Tracheal epithelial cell (primary cell): ENCODE results near the gene YARS1. TPM values are rescaled to one million over a fixed set of nuclear protein-coding genes. Genes with fewer than 3 reads are reported as not detected.

Experiments
- total RNA-seq: library from RNA; depleted of rRNA; stranded (reverse); fragments of >200 nt; gene quantifications from 2 replicates; pipeline ENCODE4 v1.2.1, GENCODE V29; 2014

The YARS1 gene
- total RNA-seq: 135 and 187 TPM in 2 replicates

DNA sequence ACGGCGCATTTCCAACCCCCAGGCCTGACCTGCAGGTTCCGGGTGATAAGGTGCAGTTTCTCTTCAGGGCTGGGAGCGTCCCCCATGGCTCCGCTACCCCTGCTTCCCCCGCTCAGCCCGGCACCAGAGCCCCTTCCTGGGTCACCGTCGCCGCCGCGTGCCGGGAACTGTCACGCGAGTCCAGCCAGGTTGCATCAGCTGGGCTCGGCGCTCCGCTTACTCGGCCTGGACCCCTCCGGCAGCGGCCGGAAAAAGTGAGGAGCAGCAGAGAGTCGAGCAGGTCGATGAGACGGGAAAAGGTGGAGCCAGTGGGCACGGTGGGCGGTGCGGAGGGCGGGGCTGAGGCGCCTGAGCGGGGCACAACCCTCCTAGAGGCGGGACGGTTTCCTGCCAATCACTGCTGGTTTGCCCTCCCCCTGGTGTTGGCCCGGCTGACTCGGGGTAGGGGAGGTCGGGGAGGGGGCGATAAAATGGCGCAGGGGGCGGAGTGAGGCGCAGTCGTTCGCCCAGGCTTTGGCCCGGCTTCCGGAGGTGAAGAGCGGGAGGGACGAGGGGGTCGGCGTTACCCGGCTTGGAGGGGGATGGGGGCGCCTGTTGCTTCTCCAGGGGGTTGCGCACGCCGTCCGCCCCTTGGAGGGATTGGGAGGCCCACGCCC lies at the start of gene YARS1, which contains the start of gene S100PBP:
Gene YARS1 (minus strand): TSS at position 200 of the 656 bp plus-strand sequence. CDS start 114 bp downstream, at position 86.
Gene S100PBP (plus strand): TSS at position 495 of the 656 bp plus-strand sequence. CDS start 8,447 bp downstream, outside the sequence.

Other genes starting within 250 kb of the YARS1 start
- gene ZBTB8OS, start 166.8 kb downstream of the YARS1 start, total RNA-seq: 20.5 and 32.6 TPM in 2 replicates
- gene RBBP4, start 166.2 kb downstream of the YARS1 start, total RNA-seq: 99.5 and 138 TPM in 2 replicates
- 8.3 and 18.8 TPM in 2 replicates for gene SYNC, start 114.6 kb downstream of the YARS1 start, total RNA-seq
- 13.4 and 33.7 TPM in 2 replicates for gene S100PBP, start 295 bp upstream of the YARS1 start, total RNA-seq
- gene FNDC5, start 53.6 kb upstream of the YARS1 start, total RNA-seq: 0.21 TPM in 1 of 2 replicates, not detected in the other
- not detected in 2 replicates for gene HPCA, start 69.1 kb upstream of the YARS1 start, total RNA-seq
- 137 and 147 TPM in 2 replicates for gene TMEM54, start 84.0 kb upstream of the YARS1 start, total RNA-seq
- 30.3 and 37.1 TPM in 2 replicates for gene RNF19B, start 147.5 kb upstream of the YARS1 start, total RNA-seq
- 225 and 302 TPM in 2 replicates for gene AK2, start 219.5 kb upstream of the YARS1 start, total RNA-seq